Transverse colon (tissue), 3 donors: ENCODE results near the gene POLE.

Source experiments
- CTCF ChIP-seq, 5 experiments: fragments of 200-600 bp in 3 of 5; fragments of 450-650 bp in 2 of 5; sonication (generic) in 3 of 5; IDR thresholded peaks; 1 replicate in 2 of 5; 2 replicates in 3 of 5; pipeline ENCODE4 v1.5.1; 2016 to 2017; ENCODE audit warnings: antibody characterized with exemption in 5 of 5, inconsistent platforms in 3 of 5, mild to moderate bottlenecking in 2 of 5, moderate library complexity in 1 of 5
- EP300 ChIP-seq: sonication (generic); formaldehyde crosslinking; IDR thresholded peaks from one replicate; pipeline ENCODE4 v1.6.1; 2017; ENCODE audit warnings: antibody characterized with exemption, low read depth
- POLR2A ChIP-seq: fragments of 450-650 bp; IDR thresholded peaks from one replicate; pipeline ENCODE4 v1.6.1; 2016; ENCODE audit warnings: antibody characterized with exemption, mild to moderate bottlenecking, moderate library complexity

- TF ChIP-seq CTCF (IDR thresholded peaks at IDR 0.05) (no peak), EP300 (no peak), POLR2A (no peak)
Measured at GRCh38 chr12:132665794-132666193, 21.3 kb downstream of the POLE start.
